ENCODE results near the gene RBM20. TPM values are rescaled to one million over a fixed set of nuclear protein-coding genes. Genes with fewer than 3 reads are reported as not detected.

The RBM20 gene
- total and polyA plus RNA-seq, 7 donors = 0.23 to 7.8 (median 5.4) TPM; not detected in 1

DNA sequence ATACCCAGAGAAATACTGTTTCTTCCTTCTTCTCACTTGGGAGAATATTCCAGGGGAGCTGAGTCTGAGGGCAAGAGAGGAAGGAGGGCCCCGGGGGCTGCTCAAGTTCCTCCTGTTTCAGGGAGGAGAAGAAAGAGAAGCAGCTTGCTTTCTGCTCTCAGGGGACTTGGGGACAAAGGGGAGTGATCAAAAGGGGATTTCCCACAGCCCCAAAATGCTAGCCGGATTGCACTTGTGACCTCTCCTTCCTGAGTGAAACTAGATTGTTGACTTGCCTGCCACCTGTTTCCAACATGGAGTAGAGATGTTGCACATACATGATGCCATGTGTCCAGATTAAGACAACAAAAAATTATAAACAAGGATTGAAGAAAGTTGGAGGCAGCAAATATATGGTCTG is 198.9 kb downstream of the RBM20 start:
- intact Hi-C loops (cut with DNase I) = no loop called here
- no peak overlapping the region for H3K4me3 ChIP-seq
- 8 to 22% methylated on average over 2 of the region's 2 CpGs for whole genome bisulfite sequencing, 2 donors
- DNase-seq = peak; percentile 61
- H3K4me1 ChIP-seq = peaks cover 0 to 14% (median 12%) of the 10 kb centered on the region in 4 donors
- no peak for TF ChIP-seq EP300 (IDR thresholded peaks at IDR 0.05)
- TF ChIP-seq POLR2AphosphoS5 (IDR thresholded peaks at IDR 0.05) = no peak
- TF ChIP-seq CTCF (IDR thresholded peaks at IDR 0.05) = no peak
- no peak for TF ChIP-seq POLR2A (IDR thresholded peaks at IDR 0.05)
- H3K27ac ChIP-seq = peak overlapping the region in 1 of 4 donors; percentile 22
- H3K9me3 ChIP-seq = no peaks in the 10 kb centered on the region
- no peaks in the 10 kb centered on the region for H3K36me3 ChIP-seq
- H3K27me3 ChIP-seq = no peaks in the 10 kb centered on the region

- DNase-seq = peak; percentile 38
- intact Hi-C loops (cut with DNase I) = no loop called here
- Histone ChIP-seq H3K36me3 (no peaks in the 10 kb centered on the region), H3K27me3 (no peaks in the 10 kb centered on the region), H3K4me3 (no peak overlapping the region), H3K9me3 (no peaks in the 10 kb centered on the region), H3K4me1 (peaks cover 0 to 5% (median 2%) of the 10 kb centered on the region in 4 donors), H3K27ac (peak overlapping the region in 1 of 4 donors; percentile 31)
- 23 to 68% methylated on average over 8 of the region's 8 CpGs for WGBS, 2 donors
- no peak for TF ChIP-seq POLR2AphosphoS5 (IDR thresholded peaks at IDR 0.05)
- TF ChIP-seq EP300 (IDR thresholded peaks at IDR 0.05) = no peak
- TF ChIP-seq CTCF (IDR thresholded peaks at IDR 0.05) = no peak
- no peak for TF ChIP-seq POLR2A (IDR thresholded peaks at IDR 0.05)
Observed at GRCh38 chr10:110843796-110844616, 199.9 kb downstream of the RBM20 start.

GRCh38 chr10:110844617-110844881 is 200.4 kb downstream of the RBM20 start:
- Histone ChIP-seq H3K36me3 (no peaks in the 10 kb centered on the region), H3K4me1 (peaks cover 0 to under 1% (median 0%) of the 10 kb centered on the region in 4 donors), H3K27ac (peak overlapping the region in 1 of 4 donors; percentile 31), H3K9me3 (no peaks in the 10 kb centered on the region), H3K27me3 (no peaks in the 10 kb centered on the region), H3K4me3 (no peak overlapping the region)
- intact Hi-C loops (cut with DNase I) = no loop called here
- TF ChIP-seq CTCF (IDR thresholded peaks at IDR 0.05) = no peak
- TF ChIP-seq POLR2A (IDR thresholded peaks at IDR 0.05) = no peak
- TF ChIP-seq POLR2AphosphoS5 (IDR thresholded peaks at IDR 0.05) = no peak
- TF ChIP-seq EP300 (IDR thresholded peaks at IDR 0.05) = no peak
- DNase-seq = no peak
- WGBS, 2 donors = 54 to 87% methylated on average over 4 of the region's 4 CpGs

- Histone ChIP-seq H3K27me3 (no peaks in the 10 kb centered on the region), H3K27ac (peak overlapping the region in 1 of 4 donors; percentile 8)
- WGBS, 2 donors = 16 to 70% methylated on average over 2 of the region's 2 CpGs
Observed at GRCh38 chr10:110845192-110845755, 201.1 kb downstream of the RBM20 start.

More at GRCh38 chr10:110845192-110845755, 201.1 kb downstream of the RBM20 start:
- Histone ChIP-seq H3K36me3 (no peaks in the 10 kb centered on the region), H3K4me1 (no peaks in the 10 kb centered on the region), H3K4me3 (no peak overlapping the region), H3K9me3 (no peaks in the 10 kb centered on the region)
- intact Hi-C loops (cut with DNase I) = no loop called here
- TF ChIP-seq POLR2AphosphoS5 (IDR thresholded peaks at IDR 0.05) (no peak), EP300 (IDR thresholded peaks at IDR 0.05) (no peak), CTCF (IDR thresholded peaks at IDR 0.05) (no peak), POLR2A (IDR thresholded peaks at IDR 0.05) (no peak)
- peak; percentile 46 for DNase-seq

Measured in sigmoid colon (tissue), 7 donors.